ENCODE results near the gene LCE3D.

Gene LCE3D

DNA sequence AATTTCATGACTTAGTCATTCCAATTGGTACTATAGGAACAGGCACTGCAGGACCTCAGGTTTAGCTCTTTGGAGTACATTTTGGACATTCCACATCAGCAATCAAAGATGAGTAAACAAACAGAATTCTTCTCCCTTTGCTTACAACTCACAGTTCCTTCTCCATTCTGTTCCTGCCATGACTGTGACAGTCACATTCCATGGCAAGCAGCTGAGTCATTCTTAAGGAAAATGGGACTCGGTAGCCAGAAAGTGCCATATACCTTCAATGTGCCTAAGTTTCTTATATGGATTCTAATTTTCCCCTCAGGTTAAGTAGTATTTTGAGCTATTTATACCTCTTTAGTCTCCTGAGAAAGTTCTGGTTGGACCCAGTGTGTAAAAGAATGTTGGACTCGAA lies 40.4 kb downstream of the LCE3D start:
- Histone ChIP-seq H3K4me3 (ENCODE audit: low read depth, low read length) (no peak overlapping the region), H3K9me3 (ENCODE audit: severe bottlenecking) (no peaks in the 10 kb centered on the region), H3K36me3 (no peaks in the 10 kb centered on the region), H3K27me3 (ENCODE audit: insufficient read depth, low read depth, severe bottlenecking) (peaks cover 95% of the 10 kb centered on the region), H3K27ac (no peak overlapping the region)
- no peak for DNase-seq
- TF ChIP-seq, protein P1, sequence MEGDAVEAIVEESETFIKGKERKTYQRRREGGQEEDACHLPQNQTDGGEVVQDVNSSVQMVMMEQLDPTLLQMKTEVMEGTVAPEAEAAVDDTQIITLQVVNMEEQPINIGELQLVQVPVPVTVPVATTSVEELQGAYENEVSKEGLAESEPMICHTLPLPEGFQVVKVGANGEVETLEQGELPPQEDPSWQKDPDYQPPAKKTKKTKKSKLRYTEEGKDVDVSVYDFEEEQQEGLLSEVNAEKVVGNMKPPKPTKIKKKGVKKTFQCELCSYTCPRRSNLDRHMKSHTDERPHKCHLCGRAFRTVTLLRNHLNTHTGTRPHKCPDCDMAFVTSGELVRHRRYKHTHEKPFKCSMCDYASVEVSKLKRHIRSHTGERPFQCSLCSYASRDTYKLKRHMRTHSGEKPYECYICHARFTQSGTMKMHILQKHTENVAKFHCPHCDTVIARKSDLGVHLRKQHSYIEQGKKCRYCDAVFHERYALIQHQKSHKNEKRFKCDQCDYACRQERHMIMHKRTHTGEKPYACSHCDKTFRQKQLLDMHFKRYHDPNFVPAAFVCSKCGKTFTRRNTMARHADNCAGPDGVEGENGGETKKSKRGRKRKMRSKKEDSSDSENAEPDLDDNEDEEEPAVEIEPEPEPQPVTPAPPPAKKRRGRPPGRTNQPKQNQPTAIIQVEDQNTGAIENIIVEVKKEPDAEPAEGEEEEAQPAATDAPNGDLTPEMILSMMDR (IDR thresholded peaks at IDR 0.05; ENCODE audit: low read depth, low read length), result no peak

DNA sequence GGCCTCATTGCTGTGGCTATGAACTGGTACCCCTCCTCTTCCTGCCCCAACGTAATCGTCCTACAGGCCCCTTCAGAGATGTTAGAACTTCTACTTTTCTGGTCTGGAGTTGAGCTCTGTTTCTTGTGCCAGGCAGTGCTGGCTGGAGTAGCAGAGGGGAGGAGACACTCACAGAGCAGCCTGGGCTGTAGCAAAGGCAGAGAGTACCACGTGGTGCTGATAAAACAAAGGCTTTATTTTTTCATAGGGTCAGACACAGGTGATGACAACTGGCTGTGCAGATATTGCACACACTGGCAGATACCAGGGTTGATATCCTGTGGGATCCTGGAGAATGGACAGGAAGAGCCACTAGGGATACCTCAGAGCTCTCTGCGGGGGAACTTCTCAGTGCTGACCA lies 42.8 kb downstream of the LCE3D start:
- no peaks in the 10 kb centered on the region for H3K9me3 ChIP-seq (ENCODE audit: severe bottlenecking)
- no peaks in the 10 kb centered on the region for H3K36me3 ChIP-seq

GRCh38 chr1:152535774-152536173 lies 44.5 kb downstream of the LCE3D start:
- no peaks in the 10 kb centered on the region for H3K36me3 ChIP-seq
- H3K27me3 ChIP-seq (ENCODE audit: insufficient read depth, low read depth, severe bottlenecking), result peaks cover 94% of the 10 kb centered on the region
- DNase-seq, result no peak
- peaks cover 9% of the 10 kb centered on the region for H3K9me3 ChIP-seq (ENCODE audit: severe bottlenecking)
- no peak overlapping the region for H3K4me3 ChIP-seq (ENCODE audit: low read depth, low read length)
- TF ChIP-seq, protein P1 (IDR thresholded peaks at IDR 0.05; ENCODE audit: low read depth, low read length), result no peak
- H3K27ac ChIP-seq, result no peak overlapping the region

More for the DNA sequence above, 42.8 kb downstream of the LCE3D start:
- H3K4me3 ChIP-seq (ENCODE audit: low read depth, low read length), result no peak overlapping the region
- H3K27me3 ChIP-seq (ENCODE audit: insufficient read depth, low read depth, severe bottlenecking), result peaks cover 97% of the 10 kb centered on the region
- no peak overlapping the region for H3K27ac ChIP-seq
- no peak for DNase-seq
- TF ChIP-seq, protein P1 (IDR thresholded peaks at IDR 0.05; ENCODE audit: low read depth, low read length), result no peak

DNA sequence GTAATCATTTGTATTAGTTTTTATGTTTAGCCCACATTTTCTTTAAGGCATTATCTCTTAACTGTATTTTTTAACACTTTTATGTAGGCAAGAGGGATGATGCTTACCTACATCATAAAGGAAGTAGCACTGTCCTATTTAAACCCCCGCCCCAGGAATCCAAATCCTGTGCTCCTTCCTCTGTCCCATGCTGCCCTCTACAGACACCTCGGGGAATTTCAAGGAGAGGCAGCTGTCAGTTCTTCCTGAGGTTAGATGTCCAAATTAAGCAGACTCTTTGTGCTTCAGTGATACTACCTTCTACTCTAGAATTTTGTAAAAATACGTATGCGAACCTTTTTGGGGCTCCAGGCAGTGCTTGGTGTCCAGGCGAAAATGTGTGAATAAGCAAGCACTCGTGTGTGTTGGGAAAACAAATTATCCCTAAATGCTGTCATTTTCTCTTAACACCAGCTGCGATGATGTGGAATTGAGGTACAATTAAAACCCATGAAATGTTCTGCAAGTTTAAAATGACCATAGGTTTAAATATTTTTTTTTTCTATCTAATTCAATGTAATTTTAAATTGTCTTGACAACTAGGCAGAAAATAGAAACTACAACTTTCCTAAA lies 46.9 kb downstream of the LCE3D start:
- TF ChIP-seq, protein P1 (IDR thresholded peaks at IDR 0.05; ENCODE audit: low read depth, low read length), result peak; percentile 92
- peak; percentile 83 for DNase-seq
- H3K4me3 ChIP-seq (ENCODE audit: low read depth, low read length), result no peak overlapping the region
- peaks cover 9% of the 10 kb centered on the region for H3K9me3 ChIP-seq (ENCODE audit: severe bottlenecking)
- H3K27me3 ChIP-seq (ENCODE audit: insufficient read depth, low read depth, severe bottlenecking), result peaks cover 93% of the 10 kb centered on the region
- no peaks in the 10 kb centered on the region for H3K36me3 ChIP-seq
- H3K27ac ChIP-seq, result no peak overlapping the region
